PC-9 (cell line): ENCODE measurements around the gene SPOCK2.

Experiments used
- EZH2 ChIP-seq: fragments of 200-600 bp; sonication (generic); IDR thresholded peaks from 2 replicates; pipeline ENCODE4 v1.8.0; 2017; ENCODE audit warnings: antibody characterized with exemption, low read depth
- TF ChIP-seq, protein P1 (sequence below): fragments of 200-600 bp; sonication (generic); conservative IDR thresholded peaks from 2 replicates; pipeline ENCODE4 v1.6.1; 2017; ENCODE audit warnings: mixed run types, antibody characterized with exemption, mild to moderate bottlenecking, moderate library complexity

DNA sequence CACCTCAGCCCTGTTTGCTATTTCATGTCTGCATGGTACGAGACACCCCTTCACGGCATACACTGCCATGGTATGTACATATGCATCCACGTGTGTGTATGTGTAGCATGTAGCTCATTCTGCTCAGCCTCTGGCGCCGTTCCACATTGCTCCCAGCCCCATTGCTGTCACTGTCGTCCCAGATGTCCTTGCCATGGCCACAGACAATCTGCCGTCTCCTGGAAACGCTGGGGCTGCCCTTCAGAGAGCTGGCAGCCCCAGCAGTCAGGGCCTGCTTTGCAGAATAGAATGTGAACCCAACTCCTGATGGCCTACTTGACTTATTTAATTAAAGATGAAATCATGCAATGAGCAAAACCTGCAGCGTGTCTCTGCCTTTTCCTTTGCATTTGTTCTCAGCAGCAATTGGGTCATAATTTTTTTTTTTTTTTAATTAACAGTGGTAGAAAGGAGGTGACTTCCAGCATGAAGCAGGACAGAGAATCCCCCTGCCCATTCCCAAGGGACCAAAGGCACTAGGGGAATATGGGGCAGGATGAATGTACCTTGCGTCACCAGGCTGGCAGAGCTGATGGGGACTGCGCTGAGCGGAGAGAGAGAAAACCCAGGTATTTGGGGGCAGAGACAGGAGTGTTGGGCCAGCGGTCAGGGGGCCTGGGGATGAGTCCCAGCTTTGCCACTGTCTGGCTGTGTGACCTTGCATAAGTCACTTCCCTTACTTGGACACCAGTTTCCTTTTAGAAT, 75.0 kb downstream of the SPOCK2 start:
- TF ChIP-seq, protein P1, sequence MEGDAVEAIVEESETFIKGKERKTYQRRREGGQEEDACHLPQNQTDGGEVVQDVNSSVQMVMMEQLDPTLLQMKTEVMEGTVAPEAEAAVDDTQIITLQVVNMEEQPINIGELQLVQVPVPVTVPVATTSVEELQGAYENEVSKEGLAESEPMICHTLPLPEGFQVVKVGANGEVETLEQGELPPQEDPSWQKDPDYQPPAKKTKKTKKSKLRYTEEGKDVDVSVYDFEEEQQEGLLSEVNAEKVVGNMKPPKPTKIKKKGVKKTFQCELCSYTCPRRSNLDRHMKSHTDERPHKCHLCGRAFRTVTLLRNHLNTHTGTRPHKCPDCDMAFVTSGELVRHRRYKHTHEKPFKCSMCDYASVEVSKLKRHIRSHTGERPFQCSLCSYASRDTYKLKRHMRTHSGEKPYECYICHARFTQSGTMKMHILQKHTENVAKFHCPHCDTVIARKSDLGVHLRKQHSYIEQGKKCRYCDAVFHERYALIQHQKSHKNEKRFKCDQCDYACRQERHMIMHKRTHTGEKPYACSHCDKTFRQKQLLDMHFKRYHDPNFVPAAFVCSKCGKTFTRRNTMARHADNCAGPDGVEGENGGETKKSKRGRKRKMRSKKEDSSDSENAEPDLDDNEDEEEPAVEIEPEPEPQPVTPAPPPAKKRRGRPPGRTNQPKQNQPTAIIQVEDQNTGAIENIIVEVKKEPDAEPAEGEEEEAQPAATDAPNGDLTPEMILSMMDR = no peak
- no peak for TF ChIP-seq EZH2
